ENCODE results near the gene GMEB1.
"Not testable (repeated sequence)": the region's sequence is repeated elsewhere in the genome, so short reads cannot be mapped to it uniquely, and the experiment has no call there.

Gene GMEB1, protein sequence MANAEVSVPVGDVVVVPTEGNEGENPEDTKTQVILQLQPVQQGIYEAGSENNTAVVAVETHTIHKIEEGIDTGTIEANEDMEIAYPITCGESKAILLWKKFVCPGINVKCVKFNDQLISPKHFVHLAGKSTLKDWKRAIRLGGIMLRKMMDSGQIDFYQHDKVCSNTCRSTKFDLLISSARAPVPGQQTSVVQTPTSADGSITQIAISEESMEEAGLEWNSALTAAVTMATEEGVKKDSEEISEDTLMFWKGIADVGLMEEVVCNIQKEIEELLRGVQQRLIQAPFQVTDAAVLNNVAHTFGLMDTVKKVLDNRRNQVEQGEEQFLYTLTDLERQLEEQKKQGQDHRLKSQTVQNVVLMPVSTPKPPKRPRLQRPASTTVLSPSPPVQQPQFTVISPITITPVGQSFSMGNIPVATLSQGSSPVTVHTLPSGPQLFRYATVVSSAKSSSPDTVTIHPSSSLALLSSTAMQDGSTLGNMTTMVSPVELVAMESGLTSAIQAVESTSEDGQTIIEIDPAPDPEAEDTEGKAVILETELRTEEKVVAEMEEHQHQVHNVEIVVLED

DNA sequence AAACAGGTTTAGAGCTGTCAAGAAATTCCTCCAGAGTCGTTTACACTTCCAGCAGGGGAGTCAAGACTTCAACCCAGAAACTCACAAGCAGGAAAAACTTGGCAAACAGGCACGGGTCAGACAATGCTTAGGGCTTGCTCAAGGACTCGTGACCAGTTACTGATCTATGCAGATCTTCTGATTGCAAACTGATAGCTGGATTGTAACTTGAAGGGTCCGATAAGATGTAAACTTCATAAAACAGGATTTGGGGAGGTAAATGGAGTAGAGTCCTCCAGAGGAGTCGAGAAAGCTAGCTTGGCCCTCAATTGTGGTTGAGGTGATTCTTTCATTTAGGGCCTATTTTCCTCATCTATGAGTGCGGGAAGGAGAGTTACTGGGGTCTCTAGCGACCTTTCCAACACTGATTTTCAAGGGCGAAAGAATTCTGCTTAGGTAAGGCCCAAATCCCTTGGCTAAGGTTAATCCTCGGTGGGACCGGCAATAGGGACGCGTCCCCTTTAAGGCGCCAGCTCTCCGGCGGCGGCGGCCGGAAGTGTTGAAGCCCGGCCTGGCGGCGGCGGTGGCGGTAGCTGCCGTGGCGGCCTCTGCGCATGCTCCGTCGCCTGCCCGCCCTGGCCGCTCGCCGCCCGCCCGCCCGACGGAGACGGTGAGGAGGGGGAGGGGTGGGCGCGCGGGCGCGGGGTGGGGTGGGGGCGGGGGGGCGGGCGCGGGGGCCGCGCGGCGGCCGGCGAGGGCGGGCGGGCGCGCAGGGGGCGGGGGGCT, at the start of gene GMEB1:
TSS of gene GMEB1 (plus strand) at position 594 of the 765 bp plus-strand sequence. CDS start 14,829 bp downstream, outside the sequence.
- in situ Hi-C loops (cut with MboI; ENCODE audit: low sequenced_read_pairs): no loop called here

DNA sequence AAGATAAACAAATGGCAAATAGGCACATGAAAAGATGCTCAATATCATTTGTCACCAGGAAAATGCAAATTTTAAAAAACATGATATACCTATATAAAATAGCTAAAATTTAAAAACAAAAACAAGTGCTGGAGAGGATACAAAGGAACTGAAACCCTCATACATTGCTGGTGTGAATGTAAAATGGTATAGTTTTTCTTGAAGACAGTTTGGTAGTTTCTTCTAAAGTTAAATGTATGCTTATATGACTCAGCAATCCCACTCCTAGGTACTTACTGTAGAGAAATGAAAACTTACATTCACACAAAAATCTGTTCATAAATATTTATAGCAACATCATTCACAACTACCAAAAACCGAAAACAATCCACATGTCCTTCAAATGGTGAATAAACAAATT, 36.9 kb upstream of the GMEB1 start:
- DNase-seq (ENCODE audit: low spot score in 2 of 2): no peak
- in situ Hi-C loops (cut with MboI; ENCODE audit: low sequenced_read_pairs): no loop called here

More for the DNA sequence above, at the start of gene GMEB1:
- DNase-seq (ENCODE audit: low spot score in 2 of 2): peak; percentile 90
- Histone ChIP-seq H3K4me1 (peaks cover 8% of the 10 kb centered on the region), H3K36me3 (replicated peaks) (no peaks in the 10 kb centered on the region), H3K27me3 (ENCODE audit: low read depth) (no peaks in the 10 kb centered on the region), H3K4me3 (peak within 1 kb of the TSS; percentile 62), H3K9me3 (no peaks in the 10 kb centered on the region)

GRCh38 chr1:28632560-28632959, 36.0 kb upstream of the GMEB1 start:
- in situ Hi-C loops (cut with MboI; ENCODE audit: low sequenced_read_pairs): no loop called here
- Histone ChIP-seq H3K4me3 (no peak overlapping the region), H3K36me3 (replicated peaks) (no peaks in the 10 kb centered on the region), H3K27me3 (ENCODE audit: low read depth) (no peaks in the 10 kb centered on the region), H3K4me1 (no peaks in the 10 kb centered on the region), H3K9me3 (no peaks in the 10 kb centered on the region)
- DNase-seq (ENCODE audit: low spot score in 2 of 2): no peak

More for the DNA sequence above, 36.9 kb upstream of the GMEB1 start:
- no peaks in the 10 kb centered on the region for H3K36me3 ChIP-seq (replicated peaks)
- H3K4me1 ChIP-seq: no peaks in the 10 kb centered on the region
- H3K4me3 ChIP-seq: no peak overlapping the region
- no peaks in the 10 kb centered on the region for H3K27me3 ChIP-seq (ENCODE audit: low read depth)
- no peaks in the 10 kb centered on the region for H3K9me3 ChIP-seq

GRCh38 chr1:28640766-28641165, 27.8 kb upstream of the GMEB1 start:
- in situ Hi-C loops (cut with MboI; ENCODE audit: low sequenced_read_pairs): loop anchor here (10.0 kb wide), 2 partner anchors 234 to 544 kb away; partner anchors contain the start of gene SRSF4
- Histone ChIP-seq H3K36me3 (replicated peaks) (0 out of 2 replicates have a peak, but pooled peaks cover 2% of the 10 kb centered on the region), H3K9me3 (no peaks in the 10 kb centered on the region), H3K4me1 (peaks cover 10% of the 10 kb centered on the region), H3K27me3 (ENCODE audit: low read depth) (no peaks in the 10 kb centered on the region), H3K4me3 (no peak overlapping the region)
- DNase-seq (ENCODE audit: low spot score in 2 of 2): peak; percentile 31 to 47

DNA sequence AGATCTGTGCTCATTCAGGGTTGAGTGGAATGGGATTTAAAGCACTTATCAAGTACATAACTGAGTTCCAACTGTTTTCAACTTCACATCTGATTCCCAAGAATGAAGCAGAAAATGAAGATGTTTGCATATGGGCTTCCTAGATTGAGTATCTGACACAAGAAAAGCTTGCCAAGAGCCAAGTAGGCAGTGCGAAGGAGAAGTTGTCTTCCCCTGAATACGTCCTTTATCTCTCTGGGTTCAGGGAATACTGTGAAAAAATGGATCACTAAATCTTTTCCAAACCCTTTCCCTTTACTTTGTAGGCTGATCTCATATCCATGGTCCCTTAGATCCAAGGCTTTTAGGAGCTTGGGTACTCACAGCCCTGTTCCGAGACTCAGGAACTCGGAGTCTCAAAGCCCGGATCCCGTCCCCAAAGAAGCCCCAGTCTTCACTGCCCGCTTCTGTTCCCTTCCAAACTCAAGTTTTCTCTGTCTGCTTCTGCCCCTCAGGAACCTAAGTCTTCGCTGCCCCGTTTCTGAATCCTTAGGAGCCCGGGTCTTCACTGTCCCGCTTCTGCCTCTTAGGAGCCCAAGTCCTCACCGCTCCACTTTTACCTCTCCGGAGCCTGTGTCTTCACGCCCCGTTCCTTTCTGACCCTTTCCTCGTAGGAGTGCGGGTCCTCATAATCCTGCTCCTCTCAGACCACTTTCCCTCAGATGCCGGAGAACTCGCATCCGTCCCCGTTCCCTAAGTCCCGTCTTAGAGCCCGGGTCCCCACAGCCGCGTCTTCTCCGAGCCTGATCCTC, 26.3 kb upstream of the GMEB1 start:
- in situ Hi-C loops (cut with MboI; ENCODE audit: low sequenced_read_pairs): loop anchor here (10.0 kb wide), 2 partner anchors 233 to 543 kb away; partner anchors contain the start of gene SRSF4
- DNase-seq (ENCODE audit: low spot score in 2 of 2): no peak
- Histone ChIP-seq H3K4me1 (peaks cover 10% of the 10 kb centered on the region), H3K36me3 (replicated peaks) (0 out of 2 replicates have a peak, but pooled peaks cover 2% of the 10 kb centered on the region), H3K4me3 (peak overlapping the region; percentile 94), H3K9me3 (no peaks in the 10 kb centered on the region), H3K27me3 (ENCODE audit: low read depth) (no peaks in the 10 kb centered on the region)

DNA sequence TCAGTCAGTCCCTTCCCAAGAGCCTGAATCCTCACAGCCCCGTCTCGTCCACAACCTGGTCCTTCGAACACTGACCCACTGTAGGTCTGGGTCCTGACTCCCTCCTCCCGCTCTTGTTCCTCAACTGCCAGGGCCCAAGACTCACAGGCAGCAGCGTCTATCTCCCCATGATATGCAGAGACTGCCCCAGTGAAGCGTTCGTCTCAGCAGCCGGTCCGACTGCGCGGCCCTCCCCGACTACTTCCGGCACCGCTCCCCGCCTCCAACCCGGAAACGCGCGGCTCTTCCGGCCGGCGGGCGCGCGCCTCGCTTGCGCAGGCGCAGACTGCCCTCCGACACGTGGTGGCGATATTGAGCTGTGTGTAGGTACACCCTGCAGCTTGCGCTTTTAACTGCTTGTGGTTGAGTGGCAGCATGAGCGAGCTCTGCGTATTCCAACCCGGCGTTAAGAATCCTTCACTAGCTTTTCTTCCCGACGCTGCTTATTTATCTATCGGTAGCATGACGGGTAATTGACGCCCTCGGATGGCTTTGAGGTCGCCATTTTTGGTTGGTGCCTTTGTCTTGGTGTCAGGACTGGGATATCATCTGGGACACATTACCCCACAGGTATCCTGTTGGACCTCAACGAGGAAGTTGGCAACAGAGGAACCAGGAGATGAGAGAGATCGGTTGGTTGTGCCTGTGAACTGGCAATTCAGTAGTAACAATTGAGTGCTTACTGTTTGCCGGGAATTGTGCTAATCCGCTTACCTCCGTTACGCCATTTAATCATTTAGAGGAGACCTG, 25.5 kb upstream of the GMEB1 start, which contains the start of gene TAF12:
TSS of gene TAF12 (minus strand) at position 221 of the 789 bp plus-strand sequence. CDS start 20,986 bp downstream, outside the sequence.
- H3K9me3 ChIP-seq: no peaks in the 10 kb centered on the region
- 0 out of 2 replicates have a peak, but pooled peaks cover 2% of the 10 kb centered on the region for H3K36me3 ChIP-seq (replicated peaks)
- H3K27me3 ChIP-seq (ENCODE audit: low read depth): no peaks in the 10 kb centered on the region
- peak; percentile 92 to 94 for DNase-seq (ENCODE audit: low spot score in 2 of 2)
- H3K4me3 ChIP-seq: peak within 1 kb of the TSS; percentile 94
- H3K4me1 ChIP-seq: peaks cover 16% of the 10 kb centered on the region
- in situ Hi-C loops (cut with MboI; ENCODE audit: low sequenced_read_pairs): loop anchor here (10.0 kb wide), 2 partner anchors 232 to 542 kb away; partner anchors contain the start of gene SRSF4

DNA sequence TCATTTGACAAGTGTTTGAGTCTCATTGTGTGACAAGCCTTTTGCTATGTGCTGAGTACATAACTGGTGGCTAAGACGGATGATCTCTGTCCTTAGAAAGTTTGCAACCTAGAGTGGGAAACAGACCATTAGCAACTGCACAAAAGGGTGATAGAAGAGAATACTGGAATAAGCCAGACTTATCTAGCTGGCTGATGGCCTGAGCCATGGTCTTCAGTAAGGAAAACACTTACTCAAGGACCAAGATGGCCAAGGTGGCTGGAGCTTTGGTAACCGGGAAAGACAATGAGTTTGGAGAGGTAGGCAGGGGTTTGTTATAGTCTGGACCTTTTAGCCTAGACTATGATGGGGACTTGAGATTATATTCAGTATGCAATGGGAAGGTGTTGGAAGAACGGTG, 24.1 kb upstream of the GMEB1 start:
- Histone ChIP-seq H3K4me1 (peaks cover 16% of the 10 kb centered on the region), H3K27me3 (ENCODE audit: low read depth) (no peaks in the 10 kb centered on the region), H3K9me3 (no peaks in the 10 kb centered on the region), H3K36me3 (replicated peaks) (0 out of 2 replicates have a peak, but pooled peaks cover 2% of the 10 kb centered on the region), H3K4me3 (no peak overlapping the region)
- in situ Hi-C loops (cut with MboI; ENCODE audit: low sequenced_read_pairs): loop anchor here (10.0 kb wide), 2 partner anchors 230 to 540 kb away; partner anchors contain the start of gene SRSF4
- DNase-seq (ENCODE audit: low spot score in 2 of 2): no peak

DNA sequence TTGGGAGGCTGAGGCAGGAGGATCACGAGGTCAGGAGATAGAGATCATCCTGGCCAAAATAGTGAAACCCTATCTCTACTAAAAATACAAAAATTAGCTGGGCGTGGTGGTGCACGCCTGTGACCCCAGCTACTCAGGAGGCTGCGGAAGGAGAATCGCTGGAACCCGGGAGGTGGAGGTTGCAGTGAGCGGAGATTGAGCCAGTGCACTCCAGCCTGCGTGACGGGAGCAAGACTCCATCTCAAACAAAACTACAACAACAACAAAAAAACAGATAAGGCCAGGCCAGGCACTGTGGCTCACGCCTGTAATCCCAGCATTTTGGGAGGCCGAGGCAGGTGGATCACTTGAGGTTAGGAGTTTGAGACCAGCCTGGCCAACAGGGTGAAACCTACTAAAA, 23.2 kb upstream of the GMEB1 start:
- in situ Hi-C loops (cut with MboI; ENCODE audit: low sequenced_read_pairs): loop anchor here (10.0 kb wide), 2 partner anchors 229 to 539 kb away; partner anchors contain the start of gene SRSF4
- not testable (repeated sequence) for H3K4me3 ChIP-seq; H3K36me3 ChIP-seq (replicated peaks); DNase-seq (ENCODE audit: low spot score in 2 of 2); H3K27me3 ChIP-seq (ENCODE audit: low read depth); H3K9me3 ChIP-seq
- H3K4me1 ChIP-seq: peaks cover 19% of the 10 kb centered on the region

GRCh38 chr1:28646040-28646439, 22.5 kb upstream of the GMEB1 start:
- 0 out of 2 replicates have a peak, but pooled peaks cover 2% of the 10 kb centered on the region for H3K36me3 ChIP-seq (replicated peaks)
- H3K27me3 ChIP-seq (ENCODE audit: low read depth): no peaks in the 10 kb centered on the region
- no peaks in the 10 kb centered on the region for H3K9me3 ChIP-seq
- H3K4me1 ChIP-seq: peaks cover 19% of the 10 kb centered on the region
- in situ Hi-C loops (cut with MboI; ENCODE audit: low sequenced_read_pairs): loop anchor here (10.0 kb wide), 2 partner anchors 229 to 539 kb away; partner anchors contain the start of gene SRSF4
- no peak for DNase-seq (ENCODE audit: low spot score in 2 of 2)
- no peak overlapping the region for H3K4me3 ChIP-seq

DNA sequence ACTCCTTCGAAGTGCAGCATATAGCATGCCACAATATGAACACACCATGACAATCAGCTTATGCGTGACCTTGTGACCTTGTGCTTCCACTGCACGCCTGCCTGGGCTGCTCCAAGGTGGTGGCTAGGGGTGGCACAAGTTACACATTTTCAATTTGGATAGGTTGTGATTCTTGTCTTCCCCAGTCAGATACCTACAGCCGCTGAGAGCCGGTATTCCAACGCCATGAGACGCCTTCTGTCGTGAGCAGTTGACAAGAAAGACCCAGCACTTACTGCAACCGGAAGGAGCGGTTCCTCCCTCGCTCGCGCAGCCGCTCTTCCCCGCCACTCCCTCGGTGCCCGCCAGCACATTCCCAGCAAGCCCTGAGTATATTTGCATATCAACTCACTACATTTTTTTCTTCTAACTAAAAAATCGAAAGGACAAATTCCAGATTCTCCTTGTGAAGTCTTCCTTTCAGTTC, 20.5 kb upstream of the GMEB1 start:
- in situ Hi-C loops (cut with MboI; ENCODE audit: low sequenced_read_pairs): loop anchor here (10.0 kb wide), 2 partner anchors 227 to 537 kb away; partner anchors contain the start of gene SRSF4
- H3K36me3 ChIP-seq (replicated peaks): no peaks in the 10 kb centered on the region
- H3K9me3 ChIP-seq: no peaks in the 10 kb centered on the region
- H3K4me3 ChIP-seq: peak overlapping the region; percentile 13
- DNase-seq (ENCODE audit: low spot score in 2 of 2): peak; percentile 90 to 94
- H3K27me3 ChIP-seq (ENCODE audit: low read depth): no peaks in the 10 kb centered on the region
- H3K4me1 ChIP-seq: peaks cover 19% of the 10 kb centered on the region

GRCh38 chr1:28648474-28649198, 19.9 kb upstream of the GMEB1 start, which contains the start of gene RNU11:
RNU11 (plus strand) TSS chr1:28648600.
- Histone ChIP-seq H3K9me3 (no peaks in the 10 kb centered on the region), H3K4me1 (peaks cover 17% of the 10 kb centered on the region), H3K36me3 (replicated peaks) (no peaks in the 10 kb centered on the region), H3K4me3 (peak within 1 kb of the TSS; percentile 13), H3K27me3 (ENCODE audit: low read depth) (no peaks in the 10 kb centered on the region)
- in situ Hi-C loops (cut with MboI; ENCODE audit: low sequenced_read_pairs): loop anchor here (10.0 kb wide), 2 partner anchors 226 to 536 kb away; partner anchors contain the start of gene SRSF4
- peak; percentile 93 to 99 for DNase-seq (ENCODE audit: low spot score in 2 of 2)
